K562 (cell line): ENCODE results near the gene HOPX. TPM values are rescaled to one million over a fixed set of nuclear protein-coding genes. Genes with fewer than 3 reads are reported as not detected.

ENCODE experiments used
- ATAC-seq: fragments of 200-7000 bp; cut with Tn5 transposase; 3 replicates; pipeline ENCODE4 v1.9.1; 2020; ENCODE audit warnings: moderate library complexity
- BruUV-seq: library from RNA; stranded (reverse); fragments of 400-500 nt; replicated peaks from 2 replicates; lab custom pipeline; 2021; lab: Mats Ljungman, UMichigan
- CTCF ChIA-PET: fragments of 300-600 bp; formaldehyde crosslinking; extraction: SDS; loops from one replicate; lab custom pipeline; 2021; ENCODE audit warnings: low intra/inter-chr PET ratio; lab: Yijun Ruan, JAX
- POLR2A ChIA-PET: fragments of 300-600, 350-650 bp; sonication (Branson Sonifier 250); formaldehyde crosslinking; extraction: SDS; loops from one replicate; lab custom pipeline; 2021; ENCODE audit warnings: antibody characterized with exemption, inconsistent platforms; lab: Yijun Ruan, JAX
- DNase-seq, 4 experiments: peaks; one replicate each; pipeline versions ENCODE4 v3.0.0 to v3.0.0-alpha.2; 2011 to 2018; ENCODE audit warnings: low spot score in 3 of 4, mixed read lengths in 3 of 4; ENCODE audit errors: extremely low read depth in 1 of 4
- FAIRE-seq: peaks from 2 replicates; lab custom pipeline; 2011; peaks lifted over from hg19 to GRCh38; lab: Jason Lieb, UNC
- H2AFZ ChIP-seq: 2 replicates; pipeline ENCODE4 v1.6.0; 2011; ENCODE audit warnings: low read depth, low read length, control low read depth, inconsistent platforms
- H3K27ac ChIP-seq: fragments of 200-600 bp; 3 replicates; pipeline ENCODE4 v1.8.0; 2011; ENCODE audit warnings: low read depth, mild to moderate bottlenecking, control low read depth, inconsistent platforms, low read length, moderate library complexity, mixed read lengths; ENCODE audit errors: extremely low read depth
- H3K27me3 ChIP-seq, 2 experiments: fragments of 300-600 bp in 1 of 2; 2 replicates in 1 of 2; 3 replicates in 1 of 2; pipeline versions ENCODE4 v1.6.0 to v1.8.0; 2011; ENCODE audit warnings: inconsistent platforms in 2 of 2, low read length in 2 of 2, mild to moderate bottlenecking in 1 of 2, mixed read lengths in 1 of 2, moderate library complexity in 1 of 2; ENCODE audit not compliant: control insufficient read depth in 2 of 2, insufficient read depth in 2 of 2
- H3K36me3 ChIP-seq: fragments of 300-600 bp; 3 replicates; pipeline ENCODE4 v1.8.0; 2011; ENCODE audit warnings: mild to moderate bottlenecking, low read length, inconsistent platforms; ENCODE audit not compliant: control insufficient read depth, insufficient read depth
- H3K4me1 ChIP-seq, 2 experiments: fragments of 200-600 bp in 1 of 2; replicated peaks in 1 of 2; 2 replicates in 1 of 2; 3 replicates in 1 of 2; pipeline versions ENCODE4 v1.5.1 to v1.8.0; 2011; ENCODE audit warnings: inconsistent platforms in 2 of 2, low read length in 2 of 2, mild to moderate bottlenecking in 1 of 2, mixed read lengths in 1 of 2, moderate library complexity in 1 of 2; ENCODE audit not compliant: control insufficient read depth in 2 of 2, insufficient read depth in 2 of 2
- H3K4me2 ChIP-seq: 2 replicates; pipeline ENCODE4 v1.6.1; 2011; ENCODE audit warnings: low read length, control low read depth, inconsistent platforms, mixed read lengths; ENCODE audit not compliant: insufficient read depth
- H3K4me3 ChIP-seq: fragments of 200-600 bp; sonication (generic), shearing (Covaris generic); 2 replicates; pipeline ENCODE4 v1.5.1; 2016; ENCODE audit warnings: control low read depth, inconsistent platforms
- H3K79me2 ChIP-seq: fragments of 200-600 bp; 3 replicates; pipeline ENCODE4 v1.8.0; 2011; ENCODE audit warnings: low read length, inconsistent platforms; ENCODE audit not compliant: control insufficient read depth, insufficient read depth
- H3K9ac ChIP-seq, 2 experiments: 2 replicates each; pipeline versions ENCODE4 v1.6.0 to v1.6.1; 2011; ENCODE audit warnings: low read depth in 2 of 2, low read length in 2 of 2, control low read depth in 1 of 2, inconsistent platforms in 1 of 2, mild to moderate bottlenecking in 1 of 2, mixed read lengths in 1 of 2; ENCODE audit not compliant: insufficient read depth in 1 of 2
- H3K9me1 ChIP-seq: one replicate; pipeline ENCODE4 v1.6.0; 2011; ENCODE audit warnings: inconsistent platforms, mild to moderate bottlenecking, low read length, moderate library complexity; ENCODE audit not compliant: control insufficient read depth, insufficient read depth
- H3K9me3 ChIP-seq: replicated peaks from 2 replicates; pipeline ENCODE4 v1.5.1; 2011; ENCODE audit warnings: low read depth, low read length, inconsistent platforms; ENCODE audit not compliant: control insufficient read depth, insufficient read depth
- H4K20me1 ChIP-seq: replicated peaks from 2 replicates; pipeline ENCODE4 v1.6.1; 2011; ENCODE audit warnings: low read length, inconsistent platforms, mixed read lengths; ENCODE audit not compliant: control insufficient read depth, insufficient read depth
- CCAR2 ChIP-seq: fragments of 200-400 bp; formaldehyde crosslinking; IDR thresholded peaks from 2 replicates; pipeline ENCODE4 v1.6.1; 2017; ENCODE audit warnings: mild to moderate bottlenecking, low read depth, low read length
- HCFC1 ChIP-seq: IDR thresholded peaks from 2 replicates; pipeline ENCODE4 v1.6.1; 2012; ENCODE audit warnings: low read depth, low read length, improper control_type of control experiment
- NR3C1 ChIP-seq: sonication (generic); formaldehyde crosslinking; IDR thresholded peaks from 2 replicates; pipeline ENCODE4 v1.8.1; 2022; ENCODE audit warnings: missing genetic modification reagents
- ZBTB1 ChIP-seq: sonication (generic); formaldehyde crosslinking; IDR thresholded peaks from 2 replicates; pipeline ENCODE4 v1.8.1; 2023; ENCODE audit warnings: missing genetic modification reagents, low read depth, mild to moderate bottlenecking, borderline replicate concordance
- ZNF23 ChIP-seq: fragments of 250-450 bp; sonication (Bioruptor Pico); IDR thresholded peaks from 2 replicates; pipeline ENCODE4 v1.4.0; 2020; ENCODE audit warnings: mild to moderate bottlenecking
- WGBS: fragments of 100-300 bp; shearing (Covaris generic); methylation state at CpG from one replicate; pipeline ENCODE4 v1.1.6; 2016; ENCODE audit warnings: low coverage, mixed read lengths; ENCODE audit not compliant: insufficient coverage; ENCODE audit errors: missing lambda C conversion rate; 5-methylcytosine and 5-hydroxymethylcytosine counted together
- in situ Hi-C: fragments of 300-500 bp; cut with MboI; formaldehyde crosslinking; loops from 4 replicates; pipeline ENCODE4 v1.15.0; 2018; ENCODE audit warnings: inconsistent platforms, mixed read lengths
- intact Hi-C: fragments of 100-400 bp; cut with micrococcal nuclease; formaldehyde crosslinking; loops from 2 replicates; pipeline ENCODE4 v1.14.2; 2022
- polyA plus RNA-seq, 8 experiments: library from polyadenylated mRNA; depleted of rRNA in 4 of 8; stranded (reverse) in 5 of 8; unstranded in 3 of 8; fragments of >200 nt; fragmentation: Nextera tagmentation in 2 of 8; fragmentation: Illumina TruSeq in 1 of 8; extraction: Ambion mirVana in 2 of 8; extraction: Trizol in 1 of 8; gene quantifications; 2 replicates each; pipeline versions ENCODE4 v1.2.1 to v1.2.3, GENCODE V29; 2011 to 2014; ENCODE audit warnings: inconsistent platforms in 1 of 8, missing spikeins in 1 of 8
- total RNA-seq, 7 experiments: library from RNA; depleted of rRNA in 6 of 7; stranded (reverse); fragments of >200 nt in 6 of 7; fragmentation: Illumina TruSeq in 2 of 7; extraction: Trizol in 2 of 7; gene quantifications; 2 replicates each; pipeline versions ENCODE4 v1.2.1 to v1.2.3, GENCODE V29; 2011 to 2021; ENCODE audit warnings: low replicate concordance in 1 of 7
- TF ChIP-seq, protein P1 (sequence below): fragments of 250-450 bp; sonication (Bioruptor Pico); IDR thresholded peaks from 2 replicates; pipeline ENCODE4 v1.9.0; 2021; ENCODE audit warnings: mild to moderate bottlenecking, inconsistent platforms

The HOPX gene
- total and polyA plus RNA-seq, 9 of the 15 experiments (the other 6 are each of a cell fraction or from before 2014, with no cell fraction given), result 0.24 TPM; not detected in 8

DNA sequence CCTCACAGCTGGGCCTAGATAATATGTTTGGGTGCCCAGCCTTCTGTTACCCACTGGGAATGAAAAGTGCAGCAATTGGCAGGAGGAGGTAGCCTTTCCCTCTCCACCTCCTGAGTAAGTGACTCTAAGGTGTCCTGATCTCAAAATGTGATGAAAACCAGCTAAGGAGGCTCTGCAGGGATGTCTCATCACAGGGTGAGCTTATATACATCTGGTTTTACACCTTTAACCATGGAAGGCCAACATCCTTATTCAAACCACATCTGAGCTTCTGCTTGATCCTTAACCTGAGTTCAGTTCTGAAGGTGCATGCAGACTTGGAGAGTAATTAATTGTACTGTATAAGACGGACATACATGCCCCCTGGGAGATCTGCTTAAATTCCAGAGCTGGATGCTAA, 53.7 kb downstream of the HOPX start:
- intact Hi-C loops (no loop called here), in situ Hi-C loops (no loop called here)
- H4K20me1 ChIP-seq, result no peaks in the 10 kb centered on the region
- no TSS peak for BruUV-seq
- TF ChIP-seq CCAR2 (no peak), ZNF23 (CRISPR knock-in tag) (no peak), NR3C1 (no peak), HCFC1 (no peak), ZBTB1 (CRISPR knock-in tag) (no peak)
- TF ChIP-seq, protein P1, sequence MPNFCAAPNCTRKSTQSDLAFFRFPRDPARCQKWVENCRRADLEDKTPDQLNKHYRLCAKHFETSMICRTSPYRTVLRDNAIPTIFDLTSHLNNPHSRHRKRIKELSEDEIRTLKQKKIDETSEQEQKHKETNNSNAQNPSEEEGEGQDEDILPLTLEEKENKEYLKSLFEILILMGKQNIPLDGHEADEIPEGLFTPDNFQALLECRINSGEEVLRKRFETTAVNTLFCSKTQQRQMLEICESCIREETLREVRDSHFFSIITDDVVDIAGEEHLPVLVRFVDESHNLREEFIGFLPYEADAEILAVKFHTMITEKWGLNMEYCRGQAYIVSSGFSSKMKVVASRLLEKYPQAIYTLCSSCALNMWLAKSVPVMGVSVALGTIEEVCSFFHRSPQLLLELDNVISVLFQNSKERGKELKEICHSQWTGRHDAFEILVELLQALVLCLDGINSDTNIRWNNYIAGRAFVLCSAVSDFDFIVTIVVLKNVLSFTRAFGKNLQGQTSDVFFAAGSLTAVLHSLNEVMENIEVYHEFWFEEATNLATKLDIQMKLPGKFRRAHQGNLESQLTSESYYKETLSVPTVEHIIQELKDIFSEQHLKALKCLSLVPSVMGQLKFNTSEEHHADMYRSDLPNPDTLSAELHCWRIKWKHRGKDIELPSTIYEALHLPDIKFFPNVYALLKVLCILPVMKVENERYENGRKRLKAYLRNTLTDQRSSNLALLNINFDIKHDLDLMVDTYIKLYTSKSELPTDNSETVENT (CRISPR knock-in tag), result no peak
- TF ChIP-seq, all 486 proteins: peak for 0
- Histone ChIP-seq H3K9ac (no peak overlapping the region), H2AFZ (no peak overlapping the region), H3K79me2 (no peaks in the 10 kb centered on the region), H3K27ac (no peak overlapping the region), H3K36me3 (no peaks in the 10 kb centered on the region), H3K9me1 (no peaks in the 10 kb centered on the region), H3K4me2 (no peak overlapping the region), H3K9me3 (no peaks in the 10 kb centered on the region), H3K4me3 (no peak overlapping the region), H3K4me1 (no peaks in the 10 kb centered on the region), H3K27me3 (no peaks in the 10 kb centered on the region)
- FAIRE-seq (no peak), DNase-seq (no peak), ATAC-seq (no peak)
- ChIA-PET POLR2A (no interaction called here), CTCF (no interaction called here)
- 0% methylated on average over 1 of the region's 1 CpG for whole genome bisulfite sequencing
